ENCODE measurements around the gene PCCA. TPM values are rescaled to one million over a fixed set of nuclear protein-coding genes. Genes with fewer than 3 reads are reported as not detected.

The PCCA gene
- total and polyA plus RNA-seq, 4 donors = 30.1 to 160 (median 76.3) TPM

DNA sequence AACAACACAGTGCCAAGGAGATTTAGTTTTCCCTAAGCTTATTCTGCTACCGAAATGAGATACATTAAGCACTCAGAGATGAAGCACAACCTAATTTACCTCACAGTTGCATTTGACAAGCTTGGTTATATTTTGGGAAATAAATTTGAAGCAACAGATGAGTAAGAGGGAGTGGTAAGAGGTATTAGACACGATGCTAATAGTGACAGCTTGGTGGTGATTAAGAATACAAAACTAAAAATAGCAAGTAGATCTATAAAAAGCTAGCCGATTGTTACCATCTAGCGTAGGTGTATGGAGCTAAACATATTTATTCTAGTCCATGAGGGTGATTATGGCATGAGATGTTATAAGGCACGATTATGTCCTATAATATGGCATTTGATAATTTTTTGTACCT is 208.5 kb downstream of the PCCA start (continued):
- TF ChIP-seq REST (IDR thresholded peaks at IDR 0.05) (no peak), YY1 (IDR thresholded peaks at IDR 0.05) (no peak), HNF4A (conservative IDR thresholded peaks at IDR 0.05) (no peak), EGR1 (IDR thresholded peaks at IDR 0.05; ENCODE audit: low read depth in 2 of 2) (no peak), HNF4G (IDR thresholded peaks at IDR 0.05) (no peak), NR2F2 (IDR thresholded peaks at IDR 0.05) (no peak)
- TF ChIP-seq, protein P1, sequence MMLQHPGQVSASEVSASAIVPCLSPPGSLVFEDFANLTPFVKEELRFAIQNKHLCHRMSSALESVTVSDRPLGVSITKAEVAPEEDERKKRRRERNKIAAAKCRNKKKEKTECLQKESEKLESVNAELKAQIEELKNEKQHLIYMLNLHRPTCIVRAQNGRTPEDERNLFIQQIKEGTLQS (IDR thresholded peaks at IDR 0.05) = no peak

GRCh38 chr13:100298116-100298681 is 209.3 kb downstream of the PCCA start:
- Histone ChIP-seq H3K4me3 (ENCODE audit: low read depth in 1 of 3, low read length in 3 of 3) (no peak overlapping the region), H3K36me3 (ENCODE audit: control insufficient read depth in 4 of 4, insufficient read depth in 3 of 4, low read depth in 1 of 4, low read length in 3 of 4) (peaks cover 0 to 12% (median 1%) of the 10 kb centered on the region in 4 donors), H3K9me3 (ENCODE audit: control insufficient read depth in 4 of 4, low read length in 3 of 4) (no peaks in the 10 kb centered on the region), H3K4me1 (ENCODE audit: control insufficient read depth in 4 of 4, insufficient read depth in 4 of 4, low read length in 3 of 4) (no peaks in the 10 kb centered on the region), H3K27me3 (ENCODE audit: control insufficient read depth in 4 of 4, insufficient read depth in 4 of 4, low read length in 3 of 4) (no peaks in the 10 kb centered on the region), H3K9ac (ENCODE audit: low read depth in 1 of 2, low read length in 2 of 2) (no peak overlapping the region), H3K27ac (ENCODE audit: low read depth in 1 of 2, low read length in 2 of 2) (no peak overlapping the region)
- WGBS = 74% methylated on average over 2 of the region's 2 CpGs
- no peak for DNase-seq (ENCODE audit: low spot score)
- TF ChIP-seq CTCF (IDR thresholded peaks at IDR 0.05; ENCODE audit: low read depth, low read length, missing input control) = no peak
- TF ChIP-seq, protein P1 (IDR thresholded peaks at IDR 0.05) = no peak
- no peak for TF ChIP-seq FOXA2 (IDR thresholded peaks at IDR 0.05)
- TF ChIP-seq GABPA (IDR thresholded peaks at IDR 0.05 in 1 of 2, conservative IDR thresholded peaks at IDR 0.05 in 1 of 2) = no peak
- TF ChIP-seq EGR1 (IDR thresholded peaks at IDR 0.05; ENCODE audit: low read depth in 2 of 2) = no peak
- TF ChIP-seq SP1 (IDR thresholded peaks at IDR 0.05) = no peak
- TF ChIP-seq RXRA (IDR thresholded peaks at IDR 0.05) = no peak
- no peak for TF ChIP-seq JUND (IDR thresholded peaks at IDR 0.05)
- TF ChIP-seq TAF1 (conservative IDR thresholded peaks at IDR 0.05) = no peak
- no peak for TF ChIP-seq REST (IDR thresholded peaks at IDR 0.05)
- no peak for TF ChIP-seq NR2F2 (IDR thresholded peaks at IDR 0.05)
- TF ChIP-seq MAX (IDR thresholded peaks at IDR 0.05) = no peak
- TF ChIP-seq, protein P2, sequence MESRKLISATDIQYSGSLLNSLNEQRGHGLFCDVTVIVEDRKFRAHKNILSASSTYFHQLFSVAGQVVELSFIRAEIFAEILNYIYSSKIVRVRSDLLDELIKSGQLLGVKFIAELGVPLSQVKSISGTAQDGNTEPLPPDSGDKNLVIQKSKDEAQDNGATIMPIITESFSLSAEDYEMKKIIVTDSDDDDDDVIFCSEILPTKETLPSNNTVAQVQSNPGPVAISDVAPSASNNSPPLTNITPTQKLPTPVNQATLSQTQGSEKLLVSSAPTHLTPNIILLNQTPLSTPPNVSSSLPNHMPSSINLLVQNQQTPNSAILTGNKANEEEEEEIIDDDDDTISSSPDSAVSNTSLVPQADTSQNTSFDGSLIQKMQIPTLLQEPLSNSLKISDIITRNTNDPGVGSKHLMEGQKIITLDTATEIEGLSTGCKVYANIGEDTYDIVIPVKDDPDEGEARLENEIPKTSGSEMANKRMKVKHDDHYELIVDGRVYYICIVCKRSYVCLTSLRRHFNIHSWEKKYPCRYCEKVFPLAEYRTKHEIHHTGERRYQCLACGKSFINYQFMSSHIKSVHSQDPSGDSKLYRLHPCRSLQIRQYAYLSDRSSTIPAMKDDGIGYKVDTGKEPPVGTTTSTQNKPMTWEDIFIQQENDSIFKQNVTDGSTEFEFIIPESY (IDR thresholded peaks at IDR 0.05) = no peak
- no peak for TF ChIP-seq RAD21 (IDR thresholded peaks at IDR 0.05)
- TF ChIP-seq HNF4G (IDR thresholded peaks at IDR 0.05) = no peak
- no peak for TF ChIP-seq YY1 (IDR thresholded peaks at IDR 0.05)
- no peak for TF ChIP-seq FOXA1 (IDR thresholded peaks at IDR 0.05)

Data from liver (tissue), 9 donors.